SU-DHL-6 (cell line): ENCODE data around the gene PLAAT4.

ENCODE experiments used
- EZH2phosphoT487 ChIP-seq: fragments of 200-600 bp; sonication (generic), shearing (Covaris generic); conservative IDR thresholded peaks from 2 replicates; pipeline ENCODE4 v1.6.1; 2018; ENCODE audit warnings: mild to moderate bottlenecking, antibody characterized with exemption, low read length, moderate library complexity, mixed read lengths
- TF ChIP-seq, protein P1 (sequence below): fragments of 200-600 bp; sonication (generic); IDR thresholded peaks from one replicate; pipeline ENCODE4 v1.5.1; 2017; ENCODE audit warnings: antibody characterized with exemption, mild to moderate bottlenecking, low read length, moderate library complexity; ENCODE audit not compliant: insufficient read depth, poor library complexity, severe bottlenecking

DNA sequence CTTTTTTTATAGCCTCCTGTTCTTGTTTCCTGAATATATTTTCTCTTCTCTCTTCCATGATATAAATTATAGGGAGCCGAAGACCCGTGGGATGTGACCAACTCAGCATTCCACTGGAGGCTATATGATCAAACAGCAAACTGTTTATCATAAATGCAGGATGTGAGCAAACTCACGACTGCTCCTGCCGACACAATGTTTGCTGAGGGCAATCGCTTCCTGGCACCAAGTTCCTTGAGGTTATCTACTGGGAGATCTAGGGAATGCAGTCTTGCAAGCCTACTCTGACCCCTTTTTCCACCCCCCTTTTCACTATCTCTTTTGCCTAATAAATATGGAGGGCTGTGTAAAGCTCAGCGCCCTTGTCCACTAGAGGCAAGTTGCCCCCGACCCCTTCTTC is 13.5 kb upstream of the PLAAT4 start:
- TF ChIP-seq, protein P1, sequence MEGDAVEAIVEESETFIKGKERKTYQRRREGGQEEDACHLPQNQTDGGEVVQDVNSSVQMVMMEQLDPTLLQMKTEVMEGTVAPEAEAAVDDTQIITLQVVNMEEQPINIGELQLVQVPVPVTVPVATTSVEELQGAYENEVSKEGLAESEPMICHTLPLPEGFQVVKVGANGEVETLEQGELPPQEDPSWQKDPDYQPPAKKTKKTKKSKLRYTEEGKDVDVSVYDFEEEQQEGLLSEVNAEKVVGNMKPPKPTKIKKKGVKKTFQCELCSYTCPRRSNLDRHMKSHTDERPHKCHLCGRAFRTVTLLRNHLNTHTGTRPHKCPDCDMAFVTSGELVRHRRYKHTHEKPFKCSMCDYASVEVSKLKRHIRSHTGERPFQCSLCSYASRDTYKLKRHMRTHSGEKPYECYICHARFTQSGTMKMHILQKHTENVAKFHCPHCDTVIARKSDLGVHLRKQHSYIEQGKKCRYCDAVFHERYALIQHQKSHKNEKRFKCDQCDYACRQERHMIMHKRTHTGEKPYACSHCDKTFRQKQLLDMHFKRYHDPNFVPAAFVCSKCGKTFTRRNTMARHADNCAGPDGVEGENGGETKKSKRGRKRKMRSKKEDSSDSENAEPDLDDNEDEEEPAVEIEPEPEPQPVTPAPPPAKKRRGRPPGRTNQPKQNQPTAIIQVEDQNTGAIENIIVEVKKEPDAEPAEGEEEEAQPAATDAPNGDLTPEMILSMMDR, result no peak
- TF ChIP-seq EZH2phosphoT487, result no peak
